ENCODE data around the gene MSH2. TPM values are rescaled to one million over a fixed set of nuclear protein-coding genes. Genes with fewer than 3 reads are reported as not detected.

Gene MSH2
- total RNA-seq, 1 donor from 2014 or later: 56.5 TPM

DNA sequence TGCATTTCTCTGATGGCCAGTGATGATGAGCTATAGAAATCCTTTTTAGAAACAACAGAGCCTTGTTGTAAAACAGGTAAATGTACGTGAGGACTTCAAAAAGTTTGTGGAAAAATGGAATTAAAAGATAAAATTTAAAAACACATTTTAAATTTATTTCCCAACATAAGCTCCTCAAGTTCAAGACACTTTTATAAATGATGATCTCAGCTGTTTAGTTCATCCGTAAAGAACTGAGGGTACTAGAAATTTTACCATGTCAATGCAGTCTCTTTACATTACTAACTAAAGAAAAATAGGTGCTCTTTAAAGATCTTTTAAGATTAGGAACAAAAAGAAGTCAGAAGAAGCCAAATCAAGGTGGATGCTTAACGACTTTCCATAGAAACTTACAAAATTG, 52.5 kb downstream of the MSH2 start:
- Mint-ChIP-seq H3K36me3 (ENCODE audit: low read depth, unreplicated experiment) (peaks cover 18% of the 10 kb centered on the region), H3K9me3 (ENCODE audit: unreplicated experiment) (no peaks in the 10 kb centered on the region), H3K27ac (ENCODE audit: unreplicated experiment) (no peak overlapping the region), H3K27me3 (ENCODE audit: unreplicated experiment) (peaks cover 4% of the 10 kb centered on the region), H3K4me1 (ENCODE audit: unreplicated experiment) (peaks cover 2% of the 10 kb centered on the region), H3K4me3 (ENCODE audit: unreplicated experiment) (peak overlapping the region; percentile 16)
- TF ChIP-seq, protein P1, sequence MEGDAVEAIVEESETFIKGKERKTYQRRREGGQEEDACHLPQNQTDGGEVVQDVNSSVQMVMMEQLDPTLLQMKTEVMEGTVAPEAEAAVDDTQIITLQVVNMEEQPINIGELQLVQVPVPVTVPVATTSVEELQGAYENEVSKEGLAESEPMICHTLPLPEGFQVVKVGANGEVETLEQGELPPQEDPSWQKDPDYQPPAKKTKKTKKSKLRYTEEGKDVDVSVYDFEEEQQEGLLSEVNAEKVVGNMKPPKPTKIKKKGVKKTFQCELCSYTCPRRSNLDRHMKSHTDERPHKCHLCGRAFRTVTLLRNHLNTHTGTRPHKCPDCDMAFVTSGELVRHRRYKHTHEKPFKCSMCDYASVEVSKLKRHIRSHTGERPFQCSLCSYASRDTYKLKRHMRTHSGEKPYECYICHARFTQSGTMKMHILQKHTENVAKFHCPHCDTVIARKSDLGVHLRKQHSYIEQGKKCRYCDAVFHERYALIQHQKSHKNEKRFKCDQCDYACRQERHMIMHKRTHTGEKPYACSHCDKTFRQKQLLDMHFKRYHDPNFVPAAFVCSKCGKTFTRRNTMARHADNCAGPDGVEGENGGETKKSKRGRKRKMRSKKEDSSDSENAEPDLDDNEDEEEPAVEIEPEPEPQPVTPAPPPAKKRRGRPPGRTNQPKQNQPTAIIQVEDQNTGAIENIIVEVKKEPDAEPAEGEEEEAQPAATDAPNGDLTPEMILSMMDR (IDR thresholded peaks at IDR 0.05; ENCODE audit: unreplicated experiment): no peak
- DNase-seq (ENCODE audit: low spot score): no peak

DNA sequence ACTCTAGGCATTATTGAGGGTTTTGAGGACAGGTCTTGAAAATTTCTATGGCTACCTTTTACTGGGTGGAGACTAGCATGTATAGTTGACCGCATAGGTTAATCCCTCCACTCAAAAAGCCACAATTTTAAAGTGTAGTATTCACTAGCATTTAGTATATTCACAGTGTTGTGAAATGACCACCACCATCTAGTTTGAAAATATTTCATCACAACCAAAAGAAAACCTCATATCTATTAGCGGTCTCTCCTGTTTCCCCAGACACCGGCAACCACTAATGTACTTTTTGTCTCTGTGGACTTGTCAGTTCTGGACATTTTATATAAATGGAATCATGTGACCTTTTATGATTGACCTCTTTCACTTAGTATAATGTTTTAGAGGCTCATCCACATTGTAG, 53.9 kb downstream of the MSH2 start:
- peaks cover 2% of the 10 kb centered on the region for H3K4me1 Mint-ChIP-seq (ENCODE audit: unreplicated experiment)
- peaks cover 12% of the 10 kb centered on the region for H3K36me3 Mint-ChIP-seq (ENCODE audit: low read depth, unreplicated experiment)
- no peak overlapping the region for H3K4me3 Mint-ChIP-seq (ENCODE audit: unreplicated experiment)

DNA sequence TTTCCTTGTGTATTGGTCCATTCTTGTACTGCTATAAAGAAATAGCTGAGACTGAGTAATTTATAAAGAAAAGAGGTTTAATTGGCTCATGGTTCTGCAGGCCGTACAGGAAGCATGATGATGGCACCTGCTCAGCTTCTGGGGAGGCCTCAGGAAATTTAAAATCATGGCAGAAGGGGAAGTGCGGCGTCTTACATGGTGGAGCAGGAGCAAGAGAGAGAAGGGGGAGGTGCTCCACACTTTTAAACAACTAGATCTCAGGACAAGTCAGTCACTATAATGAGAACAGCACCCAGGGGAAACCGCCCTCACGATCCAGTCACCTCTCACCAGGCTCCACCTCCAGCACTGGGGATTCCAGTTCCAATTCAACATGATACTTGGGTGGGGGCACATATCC, 54.3 kb downstream of the MSH2 start:
- Mint-ChIP-seq H3K27ac (ENCODE audit: unreplicated experiment) (no peak overlapping the region), H3K36me3 (ENCODE audit: low read depth, unreplicated experiment) (peaks cover 12% of the 10 kb centered on the region)

More for the DNA sequence above, 53.9 kb downstream of the MSH2 start:
- no peak for DNase-seq (ENCODE audit: low spot score)
- TF ChIP-seq, protein P1 (IDR thresholded peaks at IDR 0.05; ENCODE audit: unreplicated experiment): no peak
- Mint-ChIP-seq H3K27ac (ENCODE audit: unreplicated experiment) (no peak overlapping the region), H3K9me3 (ENCODE audit: unreplicated experiment) (no peaks in the 10 kb centered on the region), H3K27me3 (ENCODE audit: unreplicated experiment) (peaks cover 3% of the 10 kb centered on the region)

DNA sequence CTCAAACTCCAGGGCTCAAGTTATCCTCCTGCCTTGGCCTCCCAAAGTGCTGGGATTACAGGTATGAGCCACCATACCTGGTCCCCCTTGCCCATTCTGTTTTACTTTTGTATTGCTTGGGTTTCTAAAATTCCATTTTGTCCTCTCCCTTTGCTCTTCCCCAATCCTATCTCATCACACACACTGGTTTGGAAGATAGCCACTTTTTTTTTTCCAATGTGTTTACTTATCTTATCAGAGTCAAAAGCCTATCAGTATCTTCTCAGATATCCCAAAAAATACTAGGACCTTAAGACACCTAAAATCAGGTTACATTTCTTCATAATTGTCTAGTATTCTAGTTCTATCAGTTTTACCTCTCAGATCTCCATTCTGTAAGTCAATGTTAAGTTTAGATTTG, 56.1 kb downstream of the MSH2 start:
- TF ChIP-seq, protein P1 (IDR thresholded peaks at IDR 0.05; ENCODE audit: unreplicated experiment): no peak
- Mint-ChIP-seq H3K4me3 (ENCODE audit: unreplicated experiment) (no peak overlapping the region), H3K36me3 (ENCODE audit: low read depth, unreplicated experiment) (peaks cover 12% of the 10 kb centered on the region), H3K9me3 (ENCODE audit: unreplicated experiment) (no peaks in the 10 kb centered on the region), H3K27me3 (ENCODE audit: unreplicated experiment) (peaks cover 3% of the 10 kb centered on the region), H3K27ac (ENCODE audit: unreplicated experiment) (no peak overlapping the region), H3K4me1 (ENCODE audit: unreplicated experiment) (peaks cover 2% of the 10 kb centered on the region)
- DNase-seq (ENCODE audit: low spot score): no peak

More for the DNA sequence above, 54.3 kb downstream of the MSH2 start:
- peaks cover 3% of the 10 kb centered on the region for H3K27me3 Mint-ChIP-seq (ENCODE audit: unreplicated experiment)
- H3K9me3 Mint-ChIP-seq (ENCODE audit: unreplicated experiment): no peaks in the 10 kb centered on the region
- DNase-seq (ENCODE audit: low spot score): no peak
- H3K4me3 Mint-ChIP-seq (ENCODE audit: unreplicated experiment): no peak overlapping the region
- H3K4me1 Mint-ChIP-seq (ENCODE audit: unreplicated experiment): peaks cover 2% of the 10 kb centered on the region
- TF ChIP-seq, protein P1 (IDR thresholded peaks at IDR 0.05; ENCODE audit: unreplicated experiment): no peak

DNA sequence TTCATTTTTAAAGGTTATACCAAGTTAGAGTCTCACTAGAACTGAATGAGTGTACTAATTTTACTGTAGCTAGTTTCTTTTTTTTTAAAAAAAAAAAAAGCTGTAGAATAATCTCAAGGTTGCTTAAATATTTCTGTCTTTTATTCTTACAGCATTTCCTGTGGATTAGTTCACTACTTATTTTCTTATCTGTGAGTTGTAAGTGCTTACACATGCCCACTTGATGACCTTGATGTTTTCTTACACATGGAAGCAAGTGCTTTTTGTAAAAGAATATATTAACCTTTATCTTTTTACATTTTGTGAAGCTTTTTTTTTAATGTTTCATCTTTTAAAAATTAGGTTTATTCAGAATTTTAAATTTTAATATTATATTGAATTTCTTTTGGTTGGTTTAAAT, 57.8 kb downstream of the MSH2 start:
- Mint-ChIP-seq H3K36me3 (ENCODE audit: low read depth, unreplicated experiment) (peaks cover 9% of the 10 kb centered on the region), H3K4me3 (ENCODE audit: unreplicated experiment) (no peak overlapping the region)
- TF ChIP-seq, protein P1 (IDR thresholded peaks at IDR 0.05; ENCODE audit: unreplicated experiment): no peak

More for the DNA sequence above, 57.8 kb downstream of the MSH2 start:
- Mint-ChIP-seq H3K27me3 (ENCODE audit: unreplicated experiment) (peaks cover 3% of the 10 kb centered on the region), H3K9me3 (ENCODE audit: unreplicated experiment) (no peaks in the 10 kb centered on the region), H3K4me1 (ENCODE audit: unreplicated experiment) (peaks cover 2% of the 10 kb centered on the region), H3K27ac (ENCODE audit: unreplicated experiment) (no peak overlapping the region)
- no peak for DNase-seq (ENCODE audit: low spot score)
